GM12864 (cell line): ENCODE data around the gene SEPSECS.
"Not testable (repeated sequence)": the region's sequence is repeated elsewhere in the genome, so short reads cannot be mapped to it uniquely, and the experiment has no call there.

ENCODE experiments used
- DNase-seq: peaks from one replicate; pipeline ENCODE4 v3.0.0-alpha.2; 2011; ENCODE audit warnings: low read depth
- H3K4me3 ChIP-seq: 2 replicates; pipeline ENCODE4 v1.5.1; 2011; ENCODE audit warnings: mild to moderate bottlenecking, low read depth, low read length, control low read depth
- TF ChIP-seq, protein P1 (sequence below): IDR thresholded peaks from 2 replicates; pipeline ENCODE4 v1.5.1; 2011; ENCODE audit warnings: low read depth, mild to moderate bottlenecking, moderate library complexity, low read length, control low read depth, inconsistent platforms; ENCODE audit errors: missing control alignments

SEPSECS gene

DNA sequence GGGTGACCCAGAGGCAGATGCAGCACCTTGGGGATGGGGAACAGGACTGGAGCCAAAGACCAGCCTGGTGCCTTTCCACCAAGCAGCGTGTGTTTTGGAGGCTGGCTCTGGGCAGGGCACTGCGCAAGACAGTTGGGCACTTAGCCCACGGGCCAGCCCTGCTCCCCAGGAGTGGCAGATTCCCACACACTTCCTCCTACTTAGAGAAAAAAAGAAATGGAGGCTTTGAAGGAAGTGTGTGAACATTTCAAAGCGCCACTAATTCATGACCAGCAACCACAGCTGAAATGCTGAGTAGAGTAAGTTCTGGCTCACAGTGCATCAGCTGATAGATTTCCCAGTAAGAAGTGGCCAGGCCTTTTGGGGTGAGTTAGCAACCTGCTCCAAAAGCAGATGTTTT is 74.6 kb downstream of the SEPSECS start:
- DNase-seq: no peak
- TF ChIP-seq, protein P1, sequence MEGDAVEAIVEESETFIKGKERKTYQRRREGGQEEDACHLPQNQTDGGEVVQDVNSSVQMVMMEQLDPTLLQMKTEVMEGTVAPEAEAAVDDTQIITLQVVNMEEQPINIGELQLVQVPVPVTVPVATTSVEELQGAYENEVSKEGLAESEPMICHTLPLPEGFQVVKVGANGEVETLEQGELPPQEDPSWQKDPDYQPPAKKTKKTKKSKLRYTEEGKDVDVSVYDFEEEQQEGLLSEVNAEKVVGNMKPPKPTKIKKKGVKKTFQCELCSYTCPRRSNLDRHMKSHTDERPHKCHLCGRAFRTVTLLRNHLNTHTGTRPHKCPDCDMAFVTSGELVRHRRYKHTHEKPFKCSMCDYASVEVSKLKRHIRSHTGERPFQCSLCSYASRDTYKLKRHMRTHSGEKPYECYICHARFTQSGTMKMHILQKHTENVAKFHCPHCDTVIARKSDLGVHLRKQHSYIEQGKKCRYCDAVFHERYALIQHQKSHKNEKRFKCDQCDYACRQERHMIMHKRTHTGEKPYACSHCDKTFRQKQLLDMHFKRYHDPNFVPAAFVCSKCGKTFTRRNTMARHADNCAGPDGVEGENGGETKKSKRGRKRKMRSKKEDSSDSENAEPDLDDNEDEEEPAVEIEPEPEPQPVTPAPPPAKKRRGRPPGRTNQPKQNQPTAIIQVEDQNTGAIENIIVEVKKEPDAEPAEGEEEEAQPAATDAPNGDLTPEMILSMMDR: no peak
- H3K4me3 ChIP-seq: no peak overlapping the region

DNA sequence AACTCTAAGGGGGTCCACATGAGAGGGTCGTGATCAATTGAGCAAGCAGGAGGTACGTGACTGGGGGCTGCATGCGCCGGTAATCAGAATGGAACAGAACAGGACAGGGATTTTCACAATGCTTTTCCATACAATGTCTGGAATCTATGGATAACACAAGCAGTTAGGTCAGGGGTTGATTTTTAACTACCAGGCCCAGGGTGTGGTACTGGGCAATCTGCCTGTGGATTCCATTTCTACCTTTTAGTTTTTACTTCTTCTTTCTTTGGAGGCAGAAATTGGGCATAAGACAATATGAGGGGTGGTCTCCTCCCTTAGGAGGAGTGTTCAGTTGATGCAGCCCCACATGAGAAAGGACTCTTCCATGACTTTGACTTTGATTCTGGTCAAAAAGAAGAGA is 76.8 kb downstream of the SEPSECS start:
- H3K4me3 ChIP-seq, DNase-seq: not testable (repeated sequence)

DNA sequence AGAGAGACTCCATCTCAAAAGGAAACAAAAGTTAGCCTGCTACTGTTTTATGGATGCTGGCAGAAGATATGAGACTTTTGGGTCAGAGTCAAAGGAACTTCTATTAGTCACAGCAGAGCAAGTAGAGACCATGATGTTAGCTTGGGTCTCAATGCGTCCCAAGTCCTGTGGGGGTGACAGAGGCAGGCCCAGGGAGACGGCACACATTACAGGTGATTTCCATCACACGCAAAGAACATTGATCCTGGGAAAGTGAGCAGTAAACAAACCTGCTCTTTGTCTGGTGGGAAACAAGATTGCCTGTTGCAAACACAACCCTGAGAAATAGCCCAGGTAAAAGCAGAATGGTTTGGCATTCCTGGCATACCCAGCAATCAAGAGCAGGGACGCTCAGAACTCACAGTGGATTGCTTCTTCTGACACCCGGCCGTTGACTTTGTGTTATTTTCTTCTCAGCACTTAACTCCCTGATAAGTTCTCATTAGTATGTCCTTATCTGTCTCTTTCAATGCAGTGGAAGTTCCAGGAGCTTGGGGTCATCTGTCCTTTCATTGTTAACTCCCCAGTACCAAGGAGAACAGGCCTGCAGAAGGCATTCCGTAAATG is 78.3 kb downstream of the SEPSECS start:
- TF ChIP-seq, protein P1: no peak
- H3K4me3 ChIP-seq: no peak overlapping the region
- DNase-seq: no peak

DNA sequence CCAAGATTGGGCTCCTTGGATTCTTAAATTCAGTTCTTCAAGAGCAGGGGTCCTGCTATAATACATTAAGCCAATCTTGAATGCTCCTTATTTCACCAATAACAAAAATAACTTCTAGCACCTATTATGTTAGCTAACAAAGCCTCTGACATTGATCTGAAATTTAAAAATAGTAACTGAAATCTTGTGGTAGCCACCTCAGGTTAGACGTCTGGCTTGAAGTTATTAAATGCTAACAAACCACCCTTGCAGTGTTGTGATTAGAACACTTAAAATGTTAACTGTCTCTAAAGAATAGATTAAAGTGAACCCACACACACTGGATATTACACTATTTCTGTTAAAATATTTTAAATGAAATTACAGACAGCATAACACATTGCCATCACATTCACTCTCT is 79.7 kb downstream of the SEPSECS start:
- H3K4me3 ChIP-seq: no peak overlapping the region
- no peak for DNase-seq
- TF ChIP-seq, protein P1: no peak

DNA sequence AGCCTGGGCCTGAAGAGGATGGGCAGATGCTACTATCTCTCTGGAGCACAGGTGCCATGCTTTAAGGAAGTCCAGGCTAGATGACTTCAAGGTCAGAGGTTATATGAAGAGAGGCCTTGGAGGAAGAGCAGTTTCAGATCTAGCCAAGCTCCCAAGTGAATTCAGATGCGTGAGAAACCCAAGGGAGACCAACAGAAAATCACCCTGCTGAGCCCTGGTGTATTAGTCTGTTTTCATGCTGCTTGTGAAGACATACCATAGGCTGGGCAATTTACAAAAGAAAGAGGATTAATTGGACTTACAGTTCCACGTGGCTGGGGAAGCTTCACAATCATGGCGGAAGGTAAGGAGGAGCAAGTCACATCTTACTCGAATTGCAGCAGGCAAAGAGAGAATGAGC is 81.7 kb downstream of the SEPSECS start:
- DNase-seq: no peak
- H3K4me3 ChIP-seq: no peak overlapping the region
- TF ChIP-seq, protein P1: no peak

DNA sequence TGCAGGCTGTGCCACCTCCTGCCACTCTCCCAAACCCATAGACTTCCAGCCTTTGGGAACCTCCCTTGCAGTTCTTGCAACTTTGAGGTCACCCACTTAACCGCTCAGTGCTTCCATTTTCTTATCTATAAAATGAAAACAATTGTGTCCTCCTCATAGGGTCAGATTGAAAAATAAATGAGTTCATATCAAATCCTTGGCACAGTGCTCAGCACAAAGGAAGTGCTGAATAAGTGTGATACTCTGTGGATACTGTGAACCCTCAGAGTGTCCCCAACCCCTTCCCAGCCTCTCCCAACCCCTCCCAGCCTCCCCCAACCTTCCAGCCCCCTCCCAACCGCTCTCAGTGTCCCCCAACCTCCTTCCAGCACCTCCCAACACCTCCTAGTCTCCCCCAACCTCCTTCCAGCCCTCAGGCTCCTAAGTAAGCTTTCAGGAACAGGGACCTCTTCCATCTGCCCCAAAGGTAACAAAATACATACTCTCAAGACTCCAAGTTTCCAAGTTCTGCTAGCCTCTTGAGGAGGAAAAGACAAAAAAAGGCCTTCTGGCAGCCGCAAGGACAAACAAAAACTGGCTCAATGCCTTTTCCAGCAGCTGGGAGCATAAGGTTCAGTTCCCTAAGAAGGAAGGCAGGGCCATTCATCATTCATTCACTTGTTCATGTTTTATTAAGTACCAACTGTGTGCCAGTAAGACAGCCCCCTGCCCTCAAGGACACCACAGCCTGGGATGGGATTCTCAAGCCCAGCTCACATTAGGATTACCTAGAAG is 83.4 kb downstream of the SEPSECS start:
- no peak overlapping the region for H3K4me3 ChIP-seq
- TF ChIP-seq, protein P1: no peak
- DNase-seq: no peak

DNA sequence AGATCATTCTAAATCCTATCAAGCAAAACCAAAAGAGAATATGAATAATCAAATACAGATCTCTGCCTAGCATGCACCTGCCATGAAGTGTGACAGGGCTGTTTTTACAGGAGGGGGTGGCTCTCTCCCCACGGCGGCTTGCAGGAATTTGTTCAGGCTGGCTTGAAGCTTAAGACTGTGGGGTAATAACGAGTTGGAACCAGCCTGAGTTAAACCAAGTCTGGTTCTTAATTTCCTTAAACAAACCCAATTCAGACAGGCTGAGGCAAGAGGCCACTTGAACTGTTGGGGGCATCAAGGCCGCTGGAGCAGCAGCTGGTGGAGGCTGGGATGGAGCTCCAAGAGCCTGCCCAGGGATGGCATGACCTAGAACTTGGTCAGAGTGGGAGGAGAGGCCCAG is 84.4 kb downstream of the SEPSECS start:
- no peak overlapping the region for H3K4me3 ChIP-seq
- DNase-seq: no peak
- TF ChIP-seq, protein P1: no peak
